Fibroblast of skin of right quadriceps (primary cell): ENCODE results near the gene TXLNG.

Source experiments
- DNase-seq: peaks from one replicate; pipeline ENCODE4 v3.0.0-alpha.2; 2013

The TXLNG gene

GRCh38 chrX:16839219-16839851 lies 53.1 kb downstream of the TXLNG start:
- no peak for DNase-seq

- DNase-seq, result peak; percentile 72
Measured at GRCh38 chrX:16839852-16840460, 53.7 kb downstream of the TXLNG start.

- no peak for DNase-seq
Measured at GRCh38 chrX:16842684-16843083, 56.4 kb downstream of the TXLNG start.

- no peak for DNase-seq
Measured at GRCh38 chrX:16843208-16843909, 57.1 kb downstream of the TXLNG start.

- DNase-seq, result no peak
Measured at GRCh38 chrX:16845686-16846085, 59.4 kb downstream of the TXLNG start.

- DNase-seq, result peak; percentile 32
Measured at GRCh38 chrX:16848541-16848940, 62.3 kb downstream of the TXLNG start.

GRCh38 chrX:16851421-16851820 lies 65.2 kb downstream of the TXLNG start:
- no peak for DNase-seq

- DNase-seq, result no peak
Measured at GRCh38 chrX:16851827-16852226, 65.6 kb downstream of the TXLNG start.

- DNase-seq, result no peak
Measured at GRCh38 chrX:16852617-16853179, 66.4 kb downstream of the TXLNG start.

GRCh38 chrX:16853537-16853936 lies 67.3 kb downstream of the TXLNG start:
- no peak for DNase-seq

- DNase-seq, result no peak
Measured at GRCh38 chrX:16855363-16856075, 69.3 kb downstream of the TXLNG start.

- peak; percentile 67 for DNase-seq
Measured at GRCh38 chrX:16856076-16856404, 69.8 kb downstream of the TXLNG start.

- no peak for DNase-seq
Measured at GRCh38 chrX:16856744-16857143, 70.5 kb downstream of the TXLNG start.

GRCh38 chrX:16862829-16863228 lies 76.6 kb downstream of the TXLNG start:
- no peak for DNase-seq

GRCh38 chrX:16867947-16868346 lies 81.7 kb downstream of the TXLNG start:
- DNase-seq, result no peak

GRCh38 chrX:16868920-16869319 lies 82.7 kb downstream of the TXLNG start:
- DNase-seq, result no peak

- DNase-seq, result peak; percentile 29
Measured at GRCh38 chrX:16869393-16870094, 83.3 kb downstream of the TXLNG start.

- peak; percentile 90 for DNase-seq
Measured at GRCh38 chrX:16870095-16870861, 84.0 kb downstream of the TXLNG start, which contains the start of gene RBBP7. Gene RBBP7, minus strand, starts transcription at chrX:16870362. Its CDS starts 309 bp downstream, at chrX:16870053.

- no peak for DNase-seq
Measured at GRCh38 chrX:16870862-16871815, 84.9 kb downstream of the TXLNG start.

- no peak for DNase-seq
Measured at GRCh38 chrX:16873106-16873505, 86.8 kb downstream of the TXLNG start.
